H1 (cell line): ENCODE data around the gene C3. TPM values are rescaled to one million over a fixed set of nuclear protein-coding genes. Genes with fewer than 3 reads are reported as not detected.

Experiments
- CTCF ChIA-PET: fragments of 300-600 bp; sonication (Branson Sonifier 250); formaldehyde crosslinking; loops from one replicate; lab custom pipeline; 2021; ENCODE audit not compliant: partially characterized antibody; lab: Charles Lee
- POLR2A ChIA-PET: fragments of 300-600 bp; sonication (Branson Sonifier 250); formaldehyde crosslinking; loops from one replicate; lab custom pipeline; 2021; ENCODE audit warnings: inconsistent platforms; ENCODE audit not compliant: partially characterized antibody; lab: Charles Lee
- DNase-seq, 2 experiments: peaks; one replicate each; pipeline versions ENCODE4 v3.0.0 to v3.0.0-alpha.2; 2010 to 2022; ENCODE audit warnings: low spot score in 2 of 2, low read depth in 1 of 2, mixed read lengths in 1 of 2
- FAIRE-seq: peaks from 2 replicates; lab custom pipeline; 2011; peaks lifted over from hg19 to GRCh38; lab: Jason Lieb, UNC
- H2AFZ ChIP-seq: 2 replicates; pipeline ENCODE4 v1.8.1; 2012; ENCODE audit warnings: low read length, inconsistent platforms
- H2AK5ac ChIP-seq: 2 replicates; pipeline ENCODE4 v1.6.1; 2013; ENCODE audit warnings: low read depth, low read length
- H2BK120ac ChIP-seq: replicated peaks from 2 replicates; pipeline ENCODE3; 2013; ENCODE audit warnings: low read depth, low read length, inconsistent platforms
- H2BK12ac ChIP-seq: 2 replicates; pipeline ENCODE4 v1.6.1; 2013; ENCODE audit warnings: low read depth, low read length
- H2BK15ac ChIP-seq: 2 replicates; pipeline ENCODE4 v1.6.1; 2013; ENCODE audit warnings: low read length
- H2BK20ac ChIP-seq: 2 replicates; pipeline ENCODE4 v1.6.1; 2013; ENCODE audit warnings: low read length
- H2BK5ac ChIP-seq: 2 replicates; pipeline ENCODE4 v1.6.1; 2013; ENCODE audit warnings: low read depth, low read length
- H3K14ac ChIP-seq: 2 replicates; pipeline ENCODE4 v1.6.1; 2013; ENCODE audit warnings: inconsistent platforms; ENCODE audit not compliant: insufficient read length
- H3K18ac ChIP-seq: 2 replicates; pipeline ENCODE4 v1.6.1; 2013; ENCODE audit warnings: low read length; ENCODE audit errors: extremely low read depth
- H3K23ac ChIP-seq: 2 replicates; pipeline ENCODE4 v1.6.1; 2013; ENCODE audit warnings: inconsistent platforms; ENCODE audit not compliant: insufficient read length
- H3K23me2 ChIP-seq: 2 replicates; pipeline ENCODE4 v1.6.1; 2013; ENCODE audit warnings: low read depth, low read length
- H3K27ac ChIP-seq: 2 replicates; pipeline ENCODE4 v1.6.1; 2011; ENCODE audit warnings: low read depth, low read length, inconsistent platforms
- H3K27me3 ChIP-seq, 4 experiments: replicated peaks in 1 of 4; 1 replicate in 1 of 4; 2 replicates in 3 of 4; pipeline versions ENCODE4 v1.6.1 to v1.8.1; 2011 to 2013; ENCODE audit warnings: low read length in 3 of 4, mild to moderate bottlenecking in 3 of 4, inconsistent platforms in 2 of 4, mixed read lengths in 2 of 4, moderate library complexity in 1 of 4; ENCODE audit not compliant: control insufficient read depth in 3 of 4, insufficient read depth in 3 of 4; ENCODE audit errors: extremely low read depth in 1 of 4
- H3K36me3 ChIP-seq, 4 experiments: 2 replicates each; pipeline versions ENCODE4 v1.6.1 to v1.8.1; 2011 to 2013; ENCODE audit warnings: mild to moderate bottlenecking in 4 of 4, low read length in 3 of 4, moderate library complexity in 2 of 4, control low read depth in 1 of 4, inconsistent platforms in 1 of 4; ENCODE audit not compliant: insufficient read depth in 4 of 4, control insufficient read depth in 2 of 4
- H3K4ac ChIP-seq: replicated peaks from 2 replicates; pipeline ENCODE3; 2013; ENCODE audit warnings: low read length, low read depth, mixed read lengths, inconsistent platforms; ENCODE audit not compliant: insufficient read length
- H3K4me1 ChIP-seq, 4 experiments: replicated peaks in 1 of 4; 1 replicate in 1 of 4; 2 replicates in 3 of 4; pipeline versions ENCODE4 v1.6.1 to v1.8.1; 2011 to 2013; ENCODE audit warnings: low read length in 3 of 4, inconsistent platforms in 2 of 4, mixed read lengths in 1 of 4; ENCODE audit not compliant: insufficient read depth in 4 of 4, control insufficient read depth in 3 of 4
- H3K4me2 ChIP-seq, 2 experiments: 2 replicates each; pipeline versions ENCODE4 v1.6.1 to v1.8.1; 2011 to 2013; ENCODE audit warnings: low read depth in 2 of 2, low read length in 2 of 2, control low read depth in 1 of 2, inconsistent platforms in 1 of 2, mild to moderate bottlenecking in 1 of 2; ENCODE audit not compliant: insufficient read depth in 1 of 2
- H3K4me3 ChIP-seq, 4 experiments: fragments of 200-600, 300-600 bp in 1 of 4; sonication (generic), shearing (Covaris generic), sonication (Bioruptor Twin) in 1 of 4; 2 replicates each; pipeline versions ENCODE4 v1.5.1 to v1.8.1; 2011 to 2016; ENCODE audit warnings: low read length in 4 of 4, low read depth in 3 of 4, control low read depth in 2 of 4, inconsistent platforms in 2 of 4, mild to moderate bottlenecking in 2 of 4, mixed read lengths in 1 of 4, moderate library complexity in 1 of 4; ENCODE audit not compliant: insufficient read depth in 2 of 4; ENCODE audit errors: extremely low read depth in 1 of 4
- H3K56ac ChIP-seq: replicated peaks from 2 replicates; pipeline ENCODE3; 2013; ENCODE audit warnings: low read depth, mild to moderate bottlenecking, mixed read lengths, low read length, inconsistent platforms; ENCODE audit not compliant: insufficient read length
- H3K79me1 ChIP-seq: 2 replicates; pipeline ENCODE4 v1.6.1; 2013; ENCODE audit warnings: low read depth, low read length, control low read depth
- H3K79me2 ChIP-seq, 2 experiments: 2 replicates each; pipeline versions ENCODE4 v1.6.1 to v1.8.1; 2012 to 2013; ENCODE audit warnings: low read length in 2 of 2, mild to moderate bottlenecking in 2 of 2, inconsistent platforms in 1 of 2; ENCODE audit not compliant: insufficient read depth in 2 of 2, control insufficient read depth in 1 of 2
- H3K9ac ChIP-seq, 4 experiments: replicated peaks in 1 of 4; 1 replicate in 1 of 4; 2 replicates in 3 of 4; pipeline versions ENCODE4 v1.6.1 to v1.8.1; 2011 to 2013; ENCODE audit warnings: low read depth in 3 of 4, low read length in 3 of 4, control low read depth in 2 of 4, mild to moderate bottlenecking in 2 of 4, moderate library complexity in 2 of 4, inconsistent platforms in 1 of 4; ENCODE audit errors: extremely low read depth in 1 of 4
- H3K9me3 ChIP-seq, 2 experiments: 2 replicates each; pipeline versions ENCODE4 v1.6.1 to v1.8.1; 2012 to 2013; ENCODE audit warnings: mild to moderate bottlenecking in 2 of 2, moderate library complexity in 2 of 2, control low read depth in 1 of 2, inconsistent platforms in 1 of 2, low read depth in 1 of 2, low read length in 1 of 2, mixed read lengths in 1 of 2; ENCODE audit not compliant: insufficient read depth in 2 of 2
- H4K20me1 ChIP-seq, 2 experiments: replicated peaks in 1 of 2; 2 replicates each; pipeline versions ENCODE3 to v1.8.1; 2011 to 2013; ENCODE audit warnings: inconsistent platforms in 2 of 2, low read length in 2 of 2, mild to moderate bottlenecking in 1 of 2; ENCODE audit not compliant: insufficient read depth in 2 of 2, control insufficient read depth in 1 of 2
- H4K5ac ChIP-seq: 2 replicates; pipeline ENCODE4 v1.6.1; 2013; ENCODE audit warnings: low read length, low read depth, mixed read lengths, inconsistent platforms; ENCODE audit not compliant: insufficient read length
- H4K8ac ChIP-seq: 2 replicates; pipeline ENCODE4 v1.8.0; 2013; ENCODE audit warnings: mild to moderate bottlenecking, moderate library complexity, low read length, inconsistent platforms; ENCODE audit not compliant: insufficient read depth; ENCODE audit errors: extremely low read depth
- H4K91ac ChIP-seq: replicated peaks from 2 replicates; pipeline ENCODE3; 2013; ENCODE audit warnings: low read length, mixed read lengths, inconsistent platforms; ENCODE audit not compliant: insufficient read length
- BACH1 ChIP-seq: IDR thresholded peaks from 2 replicates; pipeline ENCODE4 v1.6.1; 2012; ENCODE audit warnings: low read length, improper control_type of control experiment
- BRCA1 ChIP-seq: IDR thresholded peaks from 2 replicates; pipeline ENCODE4 v1.6.1; 2012; ENCODE audit warnings: low read depth, low read length, improper control_type of control experiment
- CEBPB ChIP-seq: IDR thresholded peaks from 2 replicates; pipeline ENCODE4 v1.6.1; 2012; ENCODE audit warnings: low read depth, low read length
- CHD1 ChIP-seq: IDR thresholded peaks from 2 replicates; pipeline ENCODE4 v1.6.1; 2012; ENCODE audit warnings: low read depth, low read length, improper control_type of control experiment
- CHD2 ChIP-seq: IDR thresholded peaks from 2 replicates; pipeline ENCODE4 v1.6.1; 2012; ENCODE audit warnings: low read length, improper control_type of control experiment
- CTBP2 ChIP-seq: IDR thresholded peaks from 2 replicates; pipeline ENCODE4 v1.7.0; 2011; ENCODE audit warnings: borderline replicate concordance, mild to moderate bottlenecking, moderate library complexity, mixed read lengths, low read length; ENCODE audit not compliant: insufficient read depth, insufficient read length
- JUN ChIP-seq: IDR thresholded peaks from 2 replicates; pipeline ENCODE4 v1.6.1; 2011; ENCODE audit warnings: low read depth, mild to moderate bottlenecking, improper control_type of control experiment, low read length
- JUND ChIP-seq: IDR thresholded peaks from 2 replicates; pipeline ENCODE4 v1.6.1; 2011; ENCODE audit warnings: mild to moderate bottlenecking, improper control_type of control experiment, low read length
- RFX5 ChIP-seq: IDR thresholded peaks from 2 replicates; pipeline ENCODE4 v1.6.1; 2011; ENCODE audit warnings: low read depth, low read length, improper control_type of control experiment, borderline replicate concordance
- RXRA ChIP-seq: IDR thresholded peaks from 2 replicates; pipeline ENCODE4 v1.6.1; 2011; ENCODE audit warnings: low read depth, mild to moderate bottlenecking, low read length, moderate library complexity; ENCODE audit not compliant: insufficient read depth
- SIRT6 ChIP-seq: IDR thresholded peaks from one replicate; pipeline ENCODE4 v1.7.1; 2012; ENCODE audit warnings: low read length, inconsistent platforms
- SP1 ChIP-seq: IDR thresholded peaks from 2 replicates; pipeline ENCODE4 v1.6.1; 2011; ENCODE audit warnings: low read depth, low read length
- SP2 ChIP-seq: IDR thresholded peaks from 2 replicates; pipeline ENCODE4 v1.6.1; 2012; ENCODE audit warnings: mild to moderate bottlenecking, low read length, inconsistent platforms
- TBP ChIP-seq: IDR thresholded peaks from 2 replicates; pipeline ENCODE4 v1.6.1; 2011; ENCODE audit warnings: low read depth, low read length, improper control_type of control experiment
- TCF12 ChIP-seq: IDR thresholded peaks from 2 replicates; pipeline ENCODE4 v1.6.1; 2011; ENCODE audit warnings: low read depth, mild to moderate bottlenecking, low read length
- WGBS, 2 experiments: shearing (Covaris generic) in 1 of 2; methylation state at CpG; one replicate each; pipeline versions ENCODE4 v1.1.6 to v1.1.7; 2013 to 2015; ENCODE audit warnings: low lambda C conversion rate in 2 of 2, mixed read lengths in 2 of 2, inconsistent platforms in 1 of 2, low coverage in 1 of 2, missing lambda C conversion rate in 1 of 2; ENCODE audit not compliant: insufficient replicate concordance in 2 of 2, insufficient coverage in 1 of 2, insufficient read length in 1 of 2; ENCODE audit errors: extremely low coverage in 1 of 2, missing lambda C conversion rate in 1 of 2; 5-methylcytosine and 5-hydroxymethylcytosine counted together
- polyA plus RNA-seq, 7 experiments: library from polyadenylated mRNA; depleted of rRNA in 3 of 7; stranded (reverse) in 5 of 7; unstranded in 2 of 7; fragments of >200 nt in 5 of 7; fragments of 200-250 nt in 2 of 7; gene quantifications; 1 replicate in 5 of 7; 2 replicates in 1 of 7; 4 replicates in 1 of 7; pipeline versions ENCODE4 v1.2.1 to v1.2.3, GENCODE V29; 2011 to 2013; ENCODE audit warnings: missing spikeins in 2 of 7, mixed read lengths in 2 of 7
- total RNA-seq: library from RNA; stranded (reverse); fragmentation: NEBNext Ultra II Directional; extraction: Animal tissue kit (Norgen Biotek cat#: 25700); gene quantifications from 2 replicates; pipeline ENCODE4 v1.2.1, GENCODE V29; 2021

Gene C3
- total and polyA plus RNA-seq, 2 of the 8 experiments (the other 6 are each of a cell fraction or from before 2014, with no cell fraction given): 6.4 to 12.8 TPM

- Histone ChIP-seq H2BK15ac (no peak overlapping the region), H3K4me2 (peak overlapping the region; percentile 26 to 50), H3K4me1 (peaks cover 0 to 14% (median 9%) of the 10 kb centered on the region in 4 experiments; a peak in 6 of 7 replicates), H4K5ac (no peak overlapping the region), H2BK12ac (no peak overlapping the region), H3K79me1 (no peaks in the 10 kb centered on the region; the same call in 1 of the 2 replicates), H3K9me3 (no peaks in the 10 kb centered on the region), H3K27ac (no peak overlapping the region), H4K91ac (no peak overlapping the region), H2AK5ac (no peak overlapping the region), H2BK20ac (no peak overlapping the region), H2AFZ (no peak overlapping the region), H3K18ac (no peak overlapping the region), H3K56ac (no peak overlapping the region), H4K8ac (no peak overlapping the region; the same call in 1 of the 2 replicates), H3K4ac (no peak overlapping the region), H3K23me2 (no peaks in the 10 kb centered on the region), H3K23ac (no peak overlapping the region), H3K27me3 (no peaks in the 10 kb centered on the region), H3K9ac (no peak overlapping the region), H2BK120ac (no peak overlapping the region), H2BK5ac (no peak overlapping the region), H3K14ac (no peak overlapping the region), H3K79me2 (no peaks in the 10 kb centered on the region), H4K20me1 (peaks cover 0 to 8% of the 10 kb centered on the region in 2 experiments), H3K36me3 (peaks cover 0 to 5% (median 0%) of the 10 kb centered on the region in 4 experiments; a peak in 1 of 8 replicates), H3K4me3 (peak overlapping the region; percentile 13 to 41 (median 28); a peak in 3 of 8 replicates)
- ChIA-PET CTCF (interaction anchor here (0.6 to 2.3 kb wide), 5 partner anchors 9 to 213 kb away, joined by 3 to 6 read pairs (median 3); no protein-coding TSS in a partner anchor), POLR2A (interaction anchor here (1.0 to 3.2 kb wide), 5 partner anchors 9 to 25 kb away, joined by 3 to 14 read pairs (median 4); partner anchors contain the start of gene GPR108)
- DNase-seq: no peak
- FAIRE-seq: no peak
- WGBS, 2 experiments: 88% methylated on average over 23 of the region's 23 CpGs; no CpG with 5 or more reads in 1 of the 2 experiments
- TF ChIP-seq CHD1: no peak
- no peak for TF ChIP-seq CHD2
- TF ChIP-seq JUND: no peak
- no peak for TF ChIP-seq SIRT6
- TF ChIP-seq CTBP2: no peak
- no peak for TF ChIP-seq CEBPB
- no peak for TF ChIP-seq BRCA1
- TF ChIP-seq RXRA: no peak
- TF ChIP-seq SP1: no peak
- TF ChIP-seq TBP: no peak
- TF ChIP-seq RFX5: no peak
- TF ChIP-seq JUN: no peak
- TF ChIP-seq TCF12: no peak
- no peak for TF ChIP-seq SP2
- TF ChIP-seq BACH1: no peak
These were observed 9.2 kb upstream of the C3 start for GRCh38 chr19:6729573-6730152.
